Spleen (tissue), 7 donors: ENCODE data around the gene MYT1.

Source experiments
- POLR2A ChIP-seq, 3 donors: fragments of 450-650 bp; IDR thresholded peaks; one replicate each; pipeline ENCODE4 v1.5.1; 2017; ENCODE audit warnings: antibody characterized with exemption in 3 of 3, mild to moderate bottlenecking in 1 of 3
- POLR2AphosphoS5 ChIP-seq, 3 donors: sonication (generic); formaldehyde crosslinking; IDR thresholded peaks; one replicate each; pipeline ENCODE4 v1.5.1; 2017; ENCODE audit warnings: antibody characterized with exemption in 3 of 3
- TF ChIP-seq, protein P1 (sequence below), 11 experiments: fragments of 200-600 bp in 7 of 11; fragments of 450-650 bp in 4 of 11; sonication (generic) in 4 of 11; IDR thresholded peaks in 8 of 11; conservative IDR thresholded peaks in 3 of 11; 1 replicate in 7 of 11; 2 replicates in 4 of 11; pipeline versions ENCODE4 v1.4.0 to v1.8.0; 2016 to 2021; ENCODE audit warnings: antibody characterized with exemption in 11 of 11, inconsistent platforms in 4 of 11, mild to moderate bottlenecking in 1 of 11
- donor health status: DM: no; HTN: no; CAD: no; lungs with moderate emphysema.
- donor health status: DM: no; HTN: no; CAD: no.
- donor health status: DM: no; HTN: no; CAD: no.

DNA sequence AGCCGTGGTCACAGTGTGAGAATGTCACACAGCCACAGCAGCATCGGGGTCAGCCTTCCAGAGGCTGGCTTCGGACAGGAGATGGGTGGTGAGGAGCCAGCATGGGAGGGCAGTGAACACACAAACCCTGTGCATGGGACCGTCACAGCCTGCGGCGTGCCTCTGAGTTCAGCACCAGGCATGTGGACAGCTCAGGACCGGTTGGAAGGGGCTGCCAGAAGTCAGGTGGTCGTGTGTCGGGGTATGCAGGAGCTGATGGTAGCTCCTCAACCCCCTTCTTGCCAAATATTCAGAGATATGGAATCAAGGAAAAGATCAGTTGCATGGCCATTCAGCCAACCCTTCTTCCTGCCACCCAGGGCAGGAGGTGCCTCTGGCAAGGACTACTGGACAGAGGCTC lies 28.2 kb downstream of the MYT1 start:
- TF ChIP-seq, protein P1, sequence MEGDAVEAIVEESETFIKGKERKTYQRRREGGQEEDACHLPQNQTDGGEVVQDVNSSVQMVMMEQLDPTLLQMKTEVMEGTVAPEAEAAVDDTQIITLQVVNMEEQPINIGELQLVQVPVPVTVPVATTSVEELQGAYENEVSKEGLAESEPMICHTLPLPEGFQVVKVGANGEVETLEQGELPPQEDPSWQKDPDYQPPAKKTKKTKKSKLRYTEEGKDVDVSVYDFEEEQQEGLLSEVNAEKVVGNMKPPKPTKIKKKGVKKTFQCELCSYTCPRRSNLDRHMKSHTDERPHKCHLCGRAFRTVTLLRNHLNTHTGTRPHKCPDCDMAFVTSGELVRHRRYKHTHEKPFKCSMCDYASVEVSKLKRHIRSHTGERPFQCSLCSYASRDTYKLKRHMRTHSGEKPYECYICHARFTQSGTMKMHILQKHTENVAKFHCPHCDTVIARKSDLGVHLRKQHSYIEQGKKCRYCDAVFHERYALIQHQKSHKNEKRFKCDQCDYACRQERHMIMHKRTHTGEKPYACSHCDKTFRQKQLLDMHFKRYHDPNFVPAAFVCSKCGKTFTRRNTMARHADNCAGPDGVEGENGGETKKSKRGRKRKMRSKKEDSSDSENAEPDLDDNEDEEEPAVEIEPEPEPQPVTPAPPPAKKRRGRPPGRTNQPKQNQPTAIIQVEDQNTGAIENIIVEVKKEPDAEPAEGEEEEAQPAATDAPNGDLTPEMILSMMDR (IDR thresholded peaks at IDR 0.05 in 8 of 11, conservative IDR thresholded peaks at IDR 0.05 in 3 of 11): no peak
- TF ChIP-seq POLR2A (IDR thresholded peaks at IDR 0.05) (no peak), POLR2AphosphoS5 (IDR thresholded peaks at IDR 0.05) (no peak)
